ENCODE results near the gene PLA2G10.
"Not testable (repeated sequence)": the region's sequence is repeated elsewhere in the genome, so short reads cannot be mapped to it uniquely, and the experiment has no call there.

DNA sequence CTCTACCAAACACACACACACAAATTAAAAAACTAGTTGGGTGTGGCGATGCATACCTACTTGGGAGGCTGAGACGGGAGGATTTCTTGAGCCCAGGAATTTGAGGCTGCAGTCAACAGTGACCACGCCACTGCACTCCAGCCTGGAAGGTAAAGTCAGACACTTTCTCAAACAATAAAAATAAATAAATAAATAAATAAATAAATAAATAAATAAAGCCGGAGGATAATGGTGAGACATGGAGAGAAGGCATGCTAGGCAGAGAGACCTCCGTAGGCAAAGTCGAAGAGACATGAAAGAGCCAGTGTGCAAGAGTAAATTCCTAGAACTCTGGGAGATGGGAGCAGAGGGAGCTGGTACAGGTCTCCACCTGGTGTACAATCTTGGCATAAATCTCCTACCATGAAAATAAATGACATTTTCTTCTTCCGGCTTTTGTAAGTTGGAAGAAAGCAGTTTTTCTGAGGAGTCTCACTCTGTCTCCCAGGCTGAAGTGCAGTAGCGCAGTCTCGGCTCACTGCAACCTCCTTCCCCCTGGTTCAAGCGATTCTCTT is 46.8 kb upstream of the PLA2G10 start:
- TF ChIP-seq, protein P1, sequence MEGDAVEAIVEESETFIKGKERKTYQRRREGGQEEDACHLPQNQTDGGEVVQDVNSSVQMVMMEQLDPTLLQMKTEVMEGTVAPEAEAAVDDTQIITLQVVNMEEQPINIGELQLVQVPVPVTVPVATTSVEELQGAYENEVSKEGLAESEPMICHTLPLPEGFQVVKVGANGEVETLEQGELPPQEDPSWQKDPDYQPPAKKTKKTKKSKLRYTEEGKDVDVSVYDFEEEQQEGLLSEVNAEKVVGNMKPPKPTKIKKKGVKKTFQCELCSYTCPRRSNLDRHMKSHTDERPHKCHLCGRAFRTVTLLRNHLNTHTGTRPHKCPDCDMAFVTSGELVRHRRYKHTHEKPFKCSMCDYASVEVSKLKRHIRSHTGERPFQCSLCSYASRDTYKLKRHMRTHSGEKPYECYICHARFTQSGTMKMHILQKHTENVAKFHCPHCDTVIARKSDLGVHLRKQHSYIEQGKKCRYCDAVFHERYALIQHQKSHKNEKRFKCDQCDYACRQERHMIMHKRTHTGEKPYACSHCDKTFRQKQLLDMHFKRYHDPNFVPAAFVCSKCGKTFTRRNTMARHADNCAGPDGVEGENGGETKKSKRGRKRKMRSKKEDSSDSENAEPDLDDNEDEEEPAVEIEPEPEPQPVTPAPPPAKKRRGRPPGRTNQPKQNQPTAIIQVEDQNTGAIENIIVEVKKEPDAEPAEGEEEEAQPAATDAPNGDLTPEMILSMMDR (conservative IDR thresholded peaks at IDR 0.05; ENCODE audit: low read depth, low read length) = not testable (repeated sequence)
- not testable (repeated sequence) for TF ChIP-seq EZH2phosphoT487 (IDR thresholded peaks at IDR 0.05; ENCODE audit: borderline replicate concordance, low read length)

Data from PC-3 (cell line).